ENCODE data around the gene SORCS1. TPM values are rescaled to one million over a fixed set of nuclear protein-coding genes. Genes with fewer than 3 reads are reported as not detected.

The SORCS1 gene
- total and polyA plus RNA-seq, 3 donors from 2014 or later: 2.6 to 9.6 (median 4.6) TPM

DNA sequence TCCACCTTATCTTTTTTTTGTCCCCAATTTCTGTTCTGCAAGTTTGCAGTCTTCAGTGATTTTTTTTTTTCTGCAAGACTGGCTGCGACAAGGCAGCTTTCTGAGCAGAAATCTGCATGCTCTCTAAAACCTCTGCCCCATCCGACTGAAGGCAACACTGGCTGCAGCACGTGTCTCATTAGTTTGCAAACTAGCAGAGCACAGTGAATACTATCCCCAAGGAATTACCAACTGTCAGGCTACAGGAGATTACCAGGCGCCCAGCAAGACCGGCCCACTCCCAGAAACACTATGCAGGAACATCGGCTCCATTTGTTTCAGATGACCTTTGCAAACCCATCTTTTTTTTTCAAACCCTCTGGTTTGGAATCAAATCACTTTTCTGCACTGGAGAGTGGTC, 538.8 kb downstream of the SORCS1 start:
- Histone ChIP-seq H3K27ac (no peak overlapping the region), H3K4me1 (no peaks in the 10 kb centered on the region), H3K9me3 (no peaks in the 10 kb centered on the region), H3K4me3 (no peak overlapping the region), H3K36me3 (ENCODE audit: low read depth, missing control alignments) (no peaks in the 10 kb centered on the region), H3K27me3 (no peaks in the 10 kb centered on the region)
- no peak for DNase-seq
- WGBS, 2 donors: 56 to 58% methylated on average over 6 of the region's 6 CpGs
- intact Hi-C loops (cut with DNase I; ENCODE audit: low total_unique reads): no loop called here
- TF ChIP-seq CTCF (IDR thresholded peaks at IDR 0.05) (no peak), POLR2A (IDR thresholded peaks at IDR 0.05) (no peak)

DNA sequence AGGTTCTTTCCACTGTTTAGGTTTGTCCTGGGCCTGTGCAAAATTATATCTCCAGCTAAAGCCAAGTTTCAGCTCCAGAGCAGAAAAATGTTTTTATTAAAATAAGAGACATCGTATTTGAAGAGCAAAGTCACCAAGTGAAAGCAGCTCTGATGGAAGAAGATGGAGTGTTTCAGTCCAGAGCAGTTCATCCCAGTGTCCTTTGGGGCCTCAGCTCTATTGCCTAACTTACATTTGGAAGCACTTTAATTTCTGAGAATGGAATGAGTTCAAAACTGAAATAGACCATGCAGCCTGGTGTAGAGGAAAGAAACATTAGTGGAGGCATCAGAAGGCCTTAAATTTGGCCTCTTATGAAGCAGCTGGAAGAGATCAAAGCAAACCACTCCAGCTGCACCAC, 545.2 kb downstream of the SORCS1 start:
- H3K4me1 ChIP-seq: no peaks in the 10 kb centered on the region
- TF ChIP-seq POLR2A (IDR thresholded peaks at IDR 0.05): no peak
- TF ChIP-seq CTCF (IDR thresholded peaks at IDR 0.05): no peak
- no peak overlapping the region for H3K4me3 ChIP-seq
- no peak overlapping the region for H3K27ac ChIP-seq
- WGBS, 2 donors: 73 to 87% methylated on average over 1 of the region's 1 CpG
- no peaks in the 10 kb centered on the region for H3K36me3 ChIP-seq (ENCODE audit: low read depth, missing control alignments)
- H3K27me3 ChIP-seq: no peaks in the 10 kb centered on the region
- H3K9me3 ChIP-seq: no peaks in the 10 kb centered on the region
- DNase-seq: no peak
- intact Hi-C loops (cut with DNase I; ENCODE audit: low total_unique reads): no loop called here

GRCh38 chr10:106618646-106619045, 545.9 kb downstream of the SORCS1 start:
- no peaks in the 10 kb centered on the region for H3K4me1 ChIP-seq
- no peak overlapping the region for H3K27ac ChIP-seq
- H3K36me3 ChIP-seq (ENCODE audit: low read depth, missing control alignments): no peaks in the 10 kb centered on the region
- no peak for TF ChIP-seq CTCF (IDR thresholded peaks at IDR 0.05)
- TF ChIP-seq POLR2A (IDR thresholded peaks at IDR 0.05): no peak
- WGBS, 2 donors: 43 to 49% methylated on average over 5 of the region's 5 CpGs
- no peak for DNase-seq
- no peaks in the 10 kb centered on the region for H3K9me3 ChIP-seq
- H3K4me3 ChIP-seq: no peak overlapping the region
- intact Hi-C loops (cut with DNase I; ENCODE audit: low total_unique reads): no loop called here
- no peaks in the 10 kb centered on the region for H3K27me3 ChIP-seq

- 27 to 30% methylated on average over 3 of the region's 3 CpGs for WGBS, 2 donors
- intact Hi-C loops (cut with DNase I; ENCODE audit: low total_unique reads): no loop called here
- TF ChIP-seq POLR2A (IDR thresholded peaks at IDR 0.05) (no peak), CTCF (IDR thresholded peaks at IDR 0.05) (no peak)
Measured at GRCh38 chr10:106615081-106615480, 549.4 kb downstream of the SORCS1 start.

DNA sequence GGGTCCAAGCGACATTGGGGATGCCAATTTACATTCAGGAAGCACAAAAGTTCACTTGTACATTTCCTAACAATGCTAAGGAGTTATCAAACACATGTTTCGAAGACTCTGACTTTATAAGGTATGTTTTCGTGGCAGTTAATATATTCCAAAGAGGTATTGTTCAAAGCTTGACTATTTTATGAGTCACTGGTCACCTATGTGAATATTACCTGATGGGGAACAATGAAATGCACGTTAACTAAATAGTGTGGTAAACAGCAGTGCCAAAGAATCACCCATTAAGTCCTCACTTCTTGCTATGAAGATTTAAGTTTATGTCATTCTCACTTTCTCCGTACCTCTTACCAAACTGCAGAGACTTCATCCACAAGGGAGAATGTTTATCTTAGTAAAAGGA, 550.2 kb downstream of the SORCS1 start:
- Histone ChIP-seq H3K27ac (no peak overlapping the region), H3K4me3 (no peak overlapping the region), H3K4me1 (no peaks in the 10 kb centered on the region), H3K9me3 (no peaks in the 10 kb centered on the region), H3K27me3 (no peaks in the 10 kb centered on the region), H3K36me3 (ENCODE audit: low read depth, missing control alignments) (no peaks in the 10 kb centered on the region)
- 71% methylated on average over 5 of the region's 5 CpGs for WGBS, 2 donors
- DNase-seq: no peak
- no peak for TF ChIP-seq CTCF (IDR thresholded peaks at IDR 0.05)
- TF ChIP-seq POLR2A (IDR thresholded peaks at IDR 0.05): no peak
- intact Hi-C loops (cut with DNase I; ENCODE audit: low total_unique reads): no loop called here

More at GRCh38 chr10:106615081-106615480, 549.4 kb downstream of the SORCS1 start:
- H3K27me3 ChIP-seq: no peaks in the 10 kb centered on the region
- DNase-seq: no peak
- H3K9me3 ChIP-seq: no peaks in the 10 kb centered on the region
- no peaks in the 10 kb centered on the region for H3K36me3 ChIP-seq (ENCODE audit: low read depth, missing control alignments)
- H3K27ac ChIP-seq: no peak overlapping the region
- H3K4me1 ChIP-seq: no peaks in the 10 kb centered on the region
- H3K4me3 ChIP-seq: no peak overlapping the region
